Stimulated activated naive CD4-positive, alpha-beta T cell treated with Interleukin-2 at 50 U/mL for 16 hours (primary cell): Measurements from ENCODE around the gene PTPRM.

ENCODE experiments used
- DNase-seq: peaks from one replicate; lab custom pipeline; 2025; lab: John Stamatoyannopoulos, UW

The PTPRM gene

GRCh38 chr18:8286303-8286702 lies 719.2 kb downstream of the PTPRM start:
- DNase-seq: no peak

DNA sequence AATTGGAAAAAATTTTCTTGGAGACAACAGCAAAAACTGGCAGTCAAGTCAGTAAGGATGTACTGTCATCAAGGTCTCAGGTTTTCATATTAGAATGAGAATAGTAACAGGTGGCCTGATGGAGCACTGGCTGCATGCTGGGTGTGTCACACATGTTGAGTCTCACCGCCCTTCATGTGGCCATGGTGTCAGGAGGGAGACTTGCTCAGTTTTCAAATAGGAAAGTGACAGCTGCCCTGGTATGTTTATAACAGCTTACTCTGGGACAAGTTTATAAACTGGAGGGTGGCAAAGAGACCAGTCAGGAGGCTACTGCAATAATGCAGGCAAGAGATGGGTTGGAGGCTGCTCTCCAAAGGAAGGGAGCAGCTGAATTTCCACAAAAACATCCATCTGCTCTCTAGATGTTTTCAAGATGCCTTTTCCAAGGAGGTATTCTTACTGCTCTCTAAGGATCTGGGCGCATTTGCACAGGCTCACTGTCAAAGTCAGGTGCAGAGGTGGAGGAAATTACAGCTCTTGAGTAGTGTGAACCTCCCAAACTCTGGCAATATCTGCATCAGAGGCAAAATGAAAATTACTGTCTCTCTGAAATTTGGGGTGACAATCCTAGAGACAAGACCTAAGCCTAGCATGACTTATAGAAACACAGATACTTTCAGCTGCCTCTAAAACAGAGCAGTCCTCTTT lies 720.2 kb downstream of the PTPRM start:
- DNase-seq: no peak

GRCh38 chr18:8288472-8289195 lies 721.5 kb downstream of the PTPRM start:
- no peak for DNase-seq

DNA sequence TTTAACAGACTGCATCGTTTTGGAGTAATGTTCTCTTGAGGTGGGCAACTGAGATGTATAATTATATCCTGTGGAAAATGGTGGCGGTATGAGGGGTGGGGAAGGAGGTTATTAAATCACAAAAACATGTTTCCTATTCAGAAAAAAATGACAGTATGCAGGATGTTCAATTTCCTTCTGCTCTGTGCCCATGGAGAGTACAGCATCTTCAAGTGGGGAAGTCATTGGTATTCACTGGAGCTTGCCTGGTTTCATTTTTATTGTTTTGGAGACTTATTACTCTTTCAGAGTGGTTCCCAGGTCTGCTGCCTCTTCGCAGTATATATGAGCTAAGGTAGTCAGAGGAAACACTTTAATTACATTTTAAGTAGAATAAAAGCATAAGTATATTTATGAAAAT lies 723.3 kb downstream of the PTPRM start:
- DNase-seq: no peak

- DNase-seq: no peak
Observed at GRCh38 chr18:8290913-8291312, 723.8 kb downstream of the PTPRM start.

- DNase-seq: no peak
Observed at GRCh38 chr18:8293184-8293583, 726.1 kb downstream of the PTPRM start.

GRCh38 chr18:8296886-8297616 lies 729.9 kb downstream of the PTPRM start:
- DNase-seq: no peak

GRCh38 chr18:8298186-8298585 lies 731.1 kb downstream of the PTPRM start:
- no peak for DNase-seq

DNA sequence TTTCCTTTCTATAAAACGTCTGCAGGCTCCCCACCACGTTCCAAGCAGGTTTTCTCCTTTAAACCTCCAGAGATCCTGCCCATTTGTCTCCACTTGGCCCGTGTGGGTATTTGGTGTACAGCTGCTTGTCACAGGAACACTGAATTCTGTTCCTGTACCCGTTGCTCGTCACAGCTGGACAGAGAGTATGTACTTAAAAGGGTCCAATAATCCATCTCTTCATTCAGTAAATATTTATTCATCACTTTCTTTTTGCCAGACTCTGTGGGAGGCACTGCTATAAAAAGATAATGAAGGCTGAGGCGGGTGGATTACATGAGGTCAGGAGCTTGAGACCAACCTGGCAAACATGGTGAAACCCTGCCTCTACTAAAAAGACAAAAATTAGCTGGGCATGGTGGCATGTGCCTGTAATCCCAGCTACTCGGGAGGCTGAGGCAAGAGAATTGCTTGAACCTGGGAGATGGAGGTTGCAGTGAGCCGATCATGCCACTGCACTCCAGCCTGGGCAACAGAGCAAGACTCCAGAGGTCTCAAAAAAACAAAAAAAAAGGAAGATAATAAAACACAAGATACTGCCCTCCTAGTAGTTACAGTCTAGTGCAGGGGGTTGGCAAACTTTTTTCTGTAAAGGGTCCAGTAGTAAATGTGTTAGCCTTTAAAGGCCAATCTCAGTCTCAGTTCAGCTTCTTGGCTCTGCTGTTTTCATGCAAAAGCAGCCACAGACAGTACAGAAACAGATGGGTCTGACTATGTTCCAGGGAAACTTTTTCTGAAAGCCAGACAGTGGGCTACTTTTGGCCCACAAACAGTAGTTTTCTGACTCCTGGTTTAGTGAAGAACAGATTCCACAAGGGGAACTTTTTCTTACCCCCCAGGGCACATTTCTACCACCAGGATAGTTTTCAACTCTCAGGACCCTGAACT lies 732.2 kb downstream of the PTPRM start:
- no peak for DNase-seq

GRCh38 chr18:8300751-8301410 lies 733.8 kb downstream of the PTPRM start:
- DNase-seq: no peak

DNA sequence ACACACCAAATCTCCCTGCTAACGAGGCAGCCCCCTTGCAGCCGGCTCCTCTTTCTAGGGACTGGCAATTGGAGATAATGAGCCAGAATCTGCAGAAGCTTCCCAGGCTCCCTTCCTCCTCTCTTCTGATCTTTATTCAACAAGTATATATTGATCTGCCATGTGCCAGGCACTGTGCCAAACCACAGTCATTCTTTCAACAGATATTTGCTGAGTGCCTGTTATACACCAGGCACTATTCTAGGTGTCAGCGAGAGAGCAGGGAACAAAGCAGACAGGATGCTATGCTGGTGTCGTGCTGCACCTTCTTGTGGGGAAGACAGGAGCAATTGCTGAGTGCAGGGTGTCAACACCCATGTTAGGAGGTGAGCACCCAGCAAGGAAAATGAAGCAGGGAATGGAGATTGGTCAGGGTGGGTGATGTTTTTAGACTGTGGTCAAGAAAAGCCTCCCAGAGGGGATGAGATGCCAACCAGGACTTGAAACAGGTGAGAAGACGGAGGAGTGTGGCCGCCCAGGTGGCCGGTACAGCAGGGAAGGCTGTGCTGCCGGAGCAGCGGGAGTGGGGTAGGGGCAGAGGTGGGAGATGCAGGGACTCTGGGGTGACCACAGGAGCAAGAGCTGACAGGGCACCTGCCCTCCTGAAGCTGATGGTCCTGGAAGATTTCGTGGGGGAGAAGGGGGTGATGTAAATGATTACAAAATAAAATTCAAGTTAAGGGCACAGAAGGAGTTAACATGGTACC lies 734.5 kb downstream of the PTPRM start:
- DNase-seq: no peak

DNA sequence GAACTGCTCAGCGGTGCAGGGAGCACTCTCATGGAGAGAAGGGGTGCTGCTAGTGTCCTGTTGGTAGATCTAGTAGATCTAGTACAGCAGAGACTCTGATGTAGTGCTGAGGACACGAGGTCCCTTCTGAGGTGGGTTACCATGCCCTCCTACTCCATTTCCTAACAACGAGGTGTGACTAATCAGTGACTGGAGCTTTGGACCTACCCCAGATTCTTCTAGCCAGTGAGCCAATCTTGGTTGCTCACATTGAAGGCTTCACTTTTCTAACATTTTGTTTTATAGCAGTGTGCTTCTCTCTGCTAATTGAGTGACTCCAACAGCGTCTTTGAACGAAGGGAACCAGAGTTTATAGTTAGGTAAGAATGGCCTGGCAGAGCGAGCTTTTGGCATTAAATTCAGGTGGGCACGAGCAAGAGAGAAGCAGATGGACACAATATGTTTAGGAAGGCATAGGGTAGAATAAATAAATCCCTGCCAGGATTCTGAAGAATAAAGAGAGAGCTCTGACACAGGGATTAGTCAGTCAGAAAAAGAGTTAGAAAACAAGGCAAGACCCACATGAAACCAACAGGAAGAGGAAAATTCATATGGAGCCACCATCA lies 736.1 kb downstream of the PTPRM start:
- DNase-seq: no peak

- DNase-seq: no peak
Observed at GRCh38 chr18:8307960-8308359, 740.8 kb downstream of the PTPRM start.

- DNase-seq: no peak
Observed at GRCh38 chr18:8313043-8313442, 745.9 kb downstream of the PTPRM start.

DNA sequence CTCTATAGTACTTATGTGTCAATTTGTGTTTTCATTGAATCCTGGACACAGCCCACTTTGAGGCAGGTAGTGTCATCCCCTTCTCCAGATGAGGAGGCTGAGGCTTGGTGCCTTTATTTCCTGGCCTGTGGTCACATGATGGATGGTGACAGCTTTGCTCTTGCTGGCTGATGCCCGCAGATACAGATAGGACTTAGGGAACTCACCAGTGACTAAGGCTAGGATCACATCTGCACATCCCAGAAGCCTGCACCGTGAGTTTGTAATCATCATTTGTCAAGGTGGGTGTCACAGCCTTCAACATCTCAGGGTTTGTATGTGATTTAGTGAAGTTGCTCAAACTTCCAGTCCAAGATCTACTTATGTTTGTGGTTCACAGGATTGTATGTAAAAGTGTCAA lies 747.0 kb downstream of the PTPRM start:
- DNase-seq: no peak

DNA sequence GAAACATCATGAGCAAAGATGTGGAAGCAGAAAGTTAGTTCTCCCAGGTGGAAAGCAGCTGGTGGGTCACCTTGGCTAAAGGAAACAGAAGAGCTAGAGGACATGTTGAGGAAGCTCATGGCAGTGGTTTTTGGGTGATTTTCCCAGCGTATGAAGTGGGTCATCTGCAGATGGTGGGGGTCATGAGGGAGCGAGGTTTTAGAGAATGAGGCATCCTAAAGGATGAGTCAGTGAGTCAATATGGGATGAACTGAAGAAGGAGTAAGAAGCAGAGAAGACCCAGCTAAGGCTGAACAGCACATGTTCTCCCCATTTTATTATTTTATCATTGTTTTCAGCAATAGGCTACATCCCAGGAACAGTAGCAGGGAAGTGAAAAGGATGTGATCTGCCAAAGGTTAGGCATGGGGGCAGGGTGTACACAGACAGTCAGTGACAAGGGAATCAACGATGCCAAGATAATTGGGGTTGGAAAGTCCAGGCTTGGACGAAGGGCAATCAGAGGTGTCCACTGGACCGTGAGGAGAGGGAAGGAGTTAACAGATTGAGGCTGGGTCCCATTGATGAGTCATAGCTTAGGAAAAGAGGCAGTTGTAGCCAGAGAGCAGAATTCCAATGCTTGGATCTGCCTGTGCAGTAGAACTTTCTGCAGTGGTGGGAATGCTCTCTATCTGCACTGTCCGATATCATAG lies 752.8 kb downstream of the PTPRM start:
- no peak for DNase-seq

GRCh38 chr18:8322486-8322885 lies 755.4 kb downstream of the PTPRM start:
- no peak for DNase-seq

GRCh38 chr18:8324343-8325065 lies 757.4 kb downstream of the PTPRM start:
- no peak for DNase-seq
